Activated CD8-positive, alpha-beta memory T cell treated with anti-CD3 and anti-CD28 coated beads, Interleukin-2, amount 50 U/mL, for 24 hours (primary cell): ENCODE data around the gene TSEN54.

ENCODE experiments used
- DNase-seq: peaks from one replicate; pipeline ENCODE4 v3.0.0-alpha.2; 2020; ENCODE audit errors: extremely low read depth

TSEN54 gene

GRCh38 chr17:75488693-75489510, 27.4 kb upstream of the TSEN54 start:
- DNase-seq: no peak

- DNase-seq: no peak
These were observed 26.8 kb upstream of the TSEN54 start for GRCh38 chr17:75489511-75489955.

DNA sequence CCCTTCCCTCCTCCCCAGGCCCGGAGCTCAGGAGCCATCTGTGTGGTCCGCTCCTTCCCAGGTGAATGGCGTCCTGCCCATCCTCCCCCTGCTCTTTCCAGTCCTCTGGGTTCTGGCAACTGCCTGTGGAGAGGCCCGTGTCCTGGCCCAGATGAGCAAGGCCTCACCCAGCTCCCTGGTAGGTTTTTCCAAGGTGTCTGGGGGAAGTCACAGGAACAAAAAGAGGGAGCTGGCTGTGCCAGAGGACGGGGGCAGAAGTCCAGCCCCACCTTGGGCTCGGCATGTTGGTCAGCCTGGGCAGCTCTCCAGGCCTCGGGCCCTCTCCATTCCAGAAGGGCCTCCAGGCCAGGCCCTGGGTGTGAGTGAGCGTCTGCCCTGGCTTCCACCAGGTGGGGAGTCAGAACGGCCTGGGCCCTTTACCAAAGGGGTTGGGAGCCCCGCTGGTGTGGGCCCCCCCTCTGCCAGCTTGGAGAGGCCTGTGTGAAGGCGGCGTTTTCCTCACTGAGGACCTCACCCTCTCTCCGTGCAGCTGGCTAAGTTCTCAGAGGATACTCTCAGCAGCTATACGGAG, 26.1 kb upstream of the TSEN54 start:
- DNase-seq: no peak

- no peak for DNase-seq
These were observed 25.2 kb upstream of the TSEN54 start for GRCh38 chr17:75490953-75491649.

DNA sequence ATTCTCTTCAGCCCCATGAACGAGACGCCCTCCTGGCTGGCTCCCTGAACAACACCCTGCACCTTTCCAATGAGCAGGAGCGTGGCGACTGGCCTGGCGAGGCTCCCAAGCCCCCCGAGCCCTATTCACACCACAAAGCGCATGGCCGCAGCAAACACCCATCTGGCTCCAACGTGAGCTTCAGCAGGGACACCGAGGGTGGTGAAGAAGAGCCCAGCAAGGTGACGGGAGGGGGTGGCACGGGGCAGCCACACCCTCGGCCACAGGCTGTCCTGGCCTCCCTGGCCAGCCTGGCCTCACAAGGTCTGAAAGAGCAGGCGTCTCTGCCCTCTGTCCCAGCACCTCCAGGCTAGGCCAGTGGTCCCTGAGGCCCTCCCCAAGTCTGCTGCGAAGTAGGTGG, 24.6 kb upstream of the TSEN54 start:
- DNase-seq: no peak

DNA sequence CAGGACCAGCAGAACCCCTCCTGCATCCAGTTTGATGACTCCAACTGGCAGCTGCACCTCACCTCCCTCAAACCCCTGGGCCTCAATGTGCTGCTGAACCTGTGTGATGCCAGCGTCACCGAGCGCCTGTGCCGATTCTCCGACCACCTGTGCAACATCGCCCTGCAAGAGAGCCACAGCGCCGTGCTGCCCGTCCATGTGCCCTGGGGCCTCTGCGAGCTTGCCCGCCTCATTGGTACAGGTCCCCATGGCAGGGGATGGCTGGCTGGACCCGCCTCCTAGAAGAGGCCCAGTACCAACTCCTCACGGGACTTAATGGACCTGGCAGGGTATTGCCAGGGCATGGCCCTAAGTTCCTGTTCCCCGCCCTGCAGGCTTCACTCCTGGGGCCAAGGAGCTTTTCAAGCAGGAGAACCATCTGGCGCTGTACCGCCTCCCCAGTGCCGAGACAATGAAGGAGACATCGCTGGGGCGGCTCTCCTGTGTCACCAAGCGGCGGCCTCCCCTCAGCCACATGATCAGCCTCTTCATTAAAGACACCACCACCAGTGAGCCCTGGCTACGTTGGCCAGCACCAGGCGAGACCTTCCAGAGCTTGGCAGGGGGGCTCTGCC, 23.7 kb upstream of the TSEN54 start:
- no peak for DNase-seq

DNA sequence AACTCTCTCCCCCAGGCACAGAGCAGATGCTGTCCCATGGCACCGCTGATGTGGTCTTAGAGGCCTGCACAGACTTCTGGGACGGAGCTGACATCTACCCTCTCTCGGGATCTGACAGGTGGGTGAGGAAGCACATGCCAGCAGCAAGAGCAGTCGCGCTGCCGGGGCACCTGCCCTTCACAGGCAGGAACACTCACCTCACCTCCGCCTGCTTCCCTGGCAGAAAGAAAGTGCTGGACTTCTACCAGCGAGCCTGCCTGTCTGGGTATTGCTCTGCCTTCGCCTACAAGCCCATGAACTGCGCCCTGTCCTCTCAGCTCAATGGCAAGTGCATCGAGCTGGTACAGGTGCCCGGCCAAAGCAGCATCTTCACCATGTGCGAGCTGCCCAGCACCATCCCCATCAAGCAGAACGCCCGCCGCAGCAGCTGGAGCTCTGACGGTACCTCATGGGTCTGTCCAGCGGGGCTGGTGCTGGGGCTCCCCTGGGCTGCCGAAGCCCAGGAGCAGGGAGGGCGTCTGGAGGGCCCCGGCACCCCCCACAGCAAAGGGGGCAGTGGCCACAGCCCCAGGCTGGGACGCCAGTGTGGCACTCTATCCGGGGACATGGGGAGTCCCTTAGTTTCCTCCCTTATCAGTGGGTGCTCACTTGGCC, 22.7 kb upstream of the TSEN54 start:
- no peak for DNase-seq

DNA sequence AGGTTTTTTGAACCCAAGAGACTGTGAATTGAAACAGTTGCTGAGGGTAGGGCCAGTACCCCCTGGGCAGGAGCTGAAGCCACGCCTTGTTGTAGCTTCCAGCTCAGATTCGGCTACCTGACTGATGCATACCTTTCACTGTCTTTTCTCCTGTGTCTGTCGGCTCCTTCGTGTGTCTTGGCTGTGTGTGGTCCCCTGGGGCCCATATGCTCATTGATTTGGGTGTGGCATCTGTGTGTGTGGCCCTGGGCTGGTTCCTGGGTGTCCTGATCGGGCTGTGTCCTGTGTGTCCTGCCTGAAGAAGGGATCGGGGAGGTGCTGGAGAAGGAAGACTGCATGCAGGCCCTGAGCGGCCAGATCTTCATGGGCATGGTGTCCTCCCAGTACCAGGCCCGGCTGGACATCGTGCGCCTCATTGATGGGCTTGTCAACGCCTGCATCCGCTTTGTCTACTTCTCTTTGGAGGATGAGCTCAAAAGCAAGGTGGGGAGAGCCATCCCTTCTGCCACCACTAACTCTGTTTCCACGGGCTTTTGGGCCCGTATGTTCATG, 21.9 kb upstream of the TSEN54 start:
- no peak for DNase-seq

GRCh38 chr17:75496005-75496404, 20.3 kb upstream of the TSEN54 start:
- DNase-seq: no peak

DNA sequence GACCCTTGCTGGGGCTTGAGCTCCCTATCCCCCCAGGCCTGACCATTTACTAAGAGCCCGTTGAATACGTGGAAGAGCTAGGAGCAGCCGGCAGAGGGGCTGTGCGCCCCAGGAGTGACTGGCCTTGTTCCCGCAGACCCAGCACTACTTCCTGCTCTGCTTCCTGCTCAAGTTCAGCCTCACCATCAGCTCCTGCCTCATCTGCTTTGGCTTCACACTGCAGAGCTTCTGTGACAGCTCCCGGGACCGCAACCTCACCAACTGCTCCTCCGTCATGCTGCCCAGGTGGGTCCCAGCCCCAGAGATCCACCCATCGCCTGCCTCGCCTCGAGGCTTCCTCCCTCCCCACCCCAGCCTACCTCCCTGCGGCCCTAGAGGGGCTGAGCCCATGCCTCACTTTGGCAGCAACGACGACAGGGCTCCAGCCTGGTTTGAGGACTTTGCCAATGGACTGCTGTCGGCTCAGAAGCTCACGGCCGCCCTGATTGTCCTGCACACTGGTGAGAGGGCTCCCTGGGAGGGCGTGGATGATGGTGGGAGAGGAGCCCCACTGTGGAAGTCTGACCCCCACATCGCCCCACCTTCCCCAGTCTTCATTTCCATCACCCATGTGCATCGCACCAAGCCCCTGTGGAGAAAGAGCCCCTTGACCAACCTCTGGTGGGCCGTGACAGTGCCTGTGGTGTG, 18.1 kb upstream of the TSEN54 start:
- no peak for DNase-seq

DNA sequence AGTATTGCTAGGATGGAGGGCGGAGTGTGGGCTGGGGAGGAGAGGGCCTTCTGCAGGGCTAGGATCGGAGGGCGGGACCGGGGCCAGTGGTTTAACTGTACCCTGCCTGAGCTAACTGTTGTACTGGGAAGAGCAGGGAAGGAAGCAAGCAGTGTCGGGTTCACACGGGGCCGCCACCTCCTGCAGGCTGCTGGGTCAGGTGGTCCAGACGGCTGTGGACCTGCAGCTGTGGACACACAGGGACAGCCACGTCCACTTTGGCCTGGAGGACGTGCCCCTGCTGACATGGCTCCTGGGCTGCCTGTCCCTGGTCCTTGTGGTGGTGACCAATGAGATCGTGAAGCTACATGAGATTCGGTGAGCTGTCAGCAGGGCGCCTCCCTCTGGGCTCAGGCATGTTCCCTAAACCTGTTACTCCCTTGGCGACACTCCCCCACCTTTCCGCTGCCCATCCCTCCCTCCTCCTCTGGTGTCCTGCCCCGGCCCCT, 17.6 kb upstream of the TSEN54 start:
- no peak for DNase-seq

DNA sequence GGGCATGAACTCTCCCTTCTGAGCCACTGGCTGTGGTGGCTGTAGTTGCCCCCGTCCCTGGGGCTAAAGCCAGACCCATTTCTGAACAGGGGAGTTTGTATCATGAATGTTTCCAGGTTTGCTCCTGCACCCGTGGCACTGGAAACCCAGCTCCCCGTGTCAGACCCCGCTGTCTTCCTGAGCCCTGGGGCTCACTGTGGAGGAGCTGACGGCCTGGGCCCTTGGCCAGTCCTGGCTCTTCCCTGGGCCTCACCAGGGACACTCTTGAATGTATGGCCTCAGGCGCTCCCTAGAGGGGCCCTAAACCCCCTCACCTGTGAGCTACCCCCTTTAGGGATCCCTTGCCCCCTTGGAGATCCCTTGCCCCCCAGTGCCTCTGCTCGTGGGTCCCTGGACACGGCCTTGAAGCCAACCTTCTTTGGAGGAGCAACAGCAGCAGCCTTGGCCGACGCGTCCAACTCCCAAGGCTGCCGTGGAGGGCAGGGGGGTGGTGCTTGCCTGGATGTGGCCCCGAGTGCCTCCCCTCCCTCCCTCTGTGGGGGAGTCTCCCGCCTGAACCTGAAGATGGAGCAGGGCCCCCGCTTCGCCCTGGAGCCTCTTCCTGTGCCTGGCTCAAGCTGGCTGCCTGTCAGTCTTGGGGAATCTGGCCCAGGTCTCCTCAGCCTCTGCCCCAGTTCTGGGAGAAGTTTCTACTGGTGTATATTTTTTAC, 16.9 kb upstream of the TSEN54 start:
- no peak for DNase-seq

- no peak for DNase-seq
These were observed 15.7 kb upstream of the TSEN54 start for GRCh38 chr17:75500419-75501216.

GRCh38 chr17:75501378-75502071, 14.8 kb upstream of the TSEN54 start:
- no peak for DNase-seq

- DNase-seq: no peak
These were observed 14.1 kb upstream of the TSEN54 start for GRCh38 chr17:75502072-75502720.

GRCh38 chr17:75502721-75503329, 13.5 kb upstream of the TSEN54 start:
- no peak for DNase-seq

GRCh38 chr17:75503337-75503950, 12.9 kb upstream of the TSEN54 start:
- no peak for DNase-seq
